ENCODE data around the gene TBC1D19.

TBC1D19 gene

GRCh38 chr4:26700110-26700509, 116.2 kb downstream of the TBC1D19 start:
- FAIRE-seq (no peak), DNase-seq (ENCODE audit: insufficient read length, low spot score) (no peak)
- TF ChIP-seq SPI1 (IDR thresholded peaks at IDR 0.05; ENCODE audit: low read depth, low read length) (no peak), POLR2A (IDR thresholded peaks at IDR 0.05; ENCODE audit: low read depth, low read length) (no peak), POLR2AphosphoS5 (IDR thresholded peaks at IDR 0.05; ENCODE audit: low read depth, low read length) (no peak)

GRCh38 chr4:26701095-26701494, 117.2 kb downstream of the TBC1D19 start:
- DNase-seq (ENCODE audit: insufficient read length, low spot score) (no peak), FAIRE-seq (no peak)
- TF ChIP-seq POLR2A (IDR thresholded peaks at IDR 0.05; ENCODE audit: low read depth, low read length): no peak
- TF ChIP-seq POLR2AphosphoS5 (IDR thresholded peaks at IDR 0.05; ENCODE audit: low read depth, low read length): no peak
- TF ChIP-seq TAF1 (IDR thresholded peaks at IDR 0.05; ENCODE audit: low read depth, low read length): no peak
- no peak for TF ChIP-seq SPI1 (IDR thresholded peaks at IDR 0.05; ENCODE audit: low read depth, low read length)
- no peak for TF ChIP-seq POU2F2 (IDR thresholded peaks at IDR 0.05; ENCODE audit: low read depth, low read length)
- no peak for TF ChIP-seq PAX5 (IDR thresholded peaks at IDR 0.05; ENCODE audit: insufficient read depth, low read length, severe bottlenecking)

- TF ChIP-seq SPI1 (IDR thresholded peaks at IDR 0.05; ENCODE audit: low read depth, low read length) (no peak), POU2F2 (IDR thresholded peaks at IDR 0.05; ENCODE audit: low read depth, low read length) (no peak), POLR2A (IDR thresholded peaks at IDR 0.05; ENCODE audit: low read depth, low read length) (no peak), PAX5 (IDR thresholded peaks at IDR 0.05; ENCODE audit: insufficient read depth, low read length, severe bottlenecking) (no peak), TAF1 (IDR thresholded peaks at IDR 0.05; ENCODE audit: low read depth, low read length) (no peak), POLR2AphosphoS5 (IDR thresholded peaks at IDR 0.05; ENCODE audit: low read depth, low read length) (no peak)
These were observed 117.9 kb downstream of the TBC1D19 start for GRCh38 chr4:26701786-26702227.

GRCh38 chr4:26707342-26707741, 123.5 kb downstream of the TBC1D19 start:
- TF ChIP-seq POLR2AphosphoS5 (IDR thresholded peaks at IDR 0.05; ENCODE audit: low read depth, low read length): no peak
- no peak for TF ChIP-seq POU2F2 (IDR thresholded peaks at IDR 0.05; ENCODE audit: low read depth, low read length)
- no peak for TF ChIP-seq SPI1 (IDR thresholded peaks at IDR 0.05; ENCODE audit: low read depth, low read length)
- TF ChIP-seq POLR2A (IDR thresholded peaks at IDR 0.05; ENCODE audit: low read depth, low read length): no peak
- no peak for TF ChIP-seq PAX5 (IDR thresholded peaks at IDR 0.05; ENCODE audit: insufficient read depth, low read length, severe bottlenecking)
- TF ChIP-seq TAF1 (IDR thresholded peaks at IDR 0.05; ENCODE audit: low read depth, low read length): no peak
- DNase-seq (ENCODE audit: insufficient read length, low spot score) (no peak), FAIRE-seq (no peak)

More at GRCh38 chr4:26701786-26702227, 117.9 kb downstream of the TBC1D19 start:
- FAIRE-seq (no peak), DNase-seq (ENCODE audit: insufficient read length, low spot score) (no peak)

GRCh38 chr4:26709246-26709645, 125.4 kb downstream of the TBC1D19 start:
- DNase-seq (ENCODE audit: insufficient read length, low spot score): no peak
- TF ChIP-seq TAF1 (IDR thresholded peaks at IDR 0.05; ENCODE audit: low read depth, low read length): no peak
- TF ChIP-seq POU2F2 (IDR thresholded peaks at IDR 0.05; ENCODE audit: low read depth, low read length): no peak
- TF ChIP-seq SPI1 (IDR thresholded peaks at IDR 0.05; ENCODE audit: low read depth, low read length): no peak
- FAIRE-seq: no peak

- FAIRE-seq: no peak
- no peak for DNase-seq (ENCODE audit: insufficient read length, low spot score)
- no peak for TF ChIP-seq SPI1 (IDR thresholded peaks at IDR 0.05; ENCODE audit: low read depth, low read length)
These were observed 129.8 kb downstream of the TBC1D19 start for GRCh38 chr4:26713563-26714151.

GRCh38 chr4:26715636-26716242, 131.9 kb downstream of the TBC1D19 start:
- FAIRE-seq (no peak), DNase-seq (ENCODE audit: insufficient read length, low spot score) (no peak)
- TF ChIP-seq POLR2A (IDR thresholded peaks at IDR 0.05; ENCODE audit: low read depth, low read length): no peak
- no peak for TF ChIP-seq POLR2AphosphoS5 (IDR thresholded peaks at IDR 0.05; ENCODE audit: low read depth, low read length)
- peak; percentile 91 for TF ChIP-seq SPI1 (IDR thresholded peaks at IDR 0.05; ENCODE audit: low read depth, low read length)
- no peak for TF ChIP-seq POU2F2 (IDR thresholded peaks at IDR 0.05; ENCODE audit: low read depth, low read length)

GRCh38 chr4:26717332-26717731, 133.4 kb downstream of the TBC1D19 start:
- DNase-seq (ENCODE audit: insufficient read length, low spot score): no peak
- TF ChIP-seq PAX5 (IDR thresholded peaks at IDR 0.05; ENCODE audit: insufficient read depth, low read length, severe bottlenecking): no peak
- no peak for TF ChIP-seq TAF1 (IDR thresholded peaks at IDR 0.05; ENCODE audit: low read depth, low read length)
- TF ChIP-seq POLR2A (IDR thresholded peaks at IDR 0.05; ENCODE audit: low read depth, low read length): no peak
- TF ChIP-seq POU2F2 (IDR thresholded peaks at IDR 0.05; ENCODE audit: low read depth, low read length): no peak
- TF ChIP-seq SPI1 (IDR thresholded peaks at IDR 0.05; ENCODE audit: low read depth, low read length): no peak
- TF ChIP-seq POLR2AphosphoS5 (IDR thresholded peaks at IDR 0.05; ENCODE audit: low read depth, low read length): no peak
- no peak for FAIRE-seq

GRCh38 chr4:26719954-26720552, 136.2 kb downstream of the TBC1D19 start:
- DNase-seq (ENCODE audit: insufficient read length, low spot score) (no peak), FAIRE-seq (no peak)

GRCh38 chr4:26721685-26722084, 137.8 kb downstream of the TBC1D19 start:
- DNase-seq (ENCODE audit: insufficient read length, low spot score) (no peak), FAIRE-seq (no peak)
- TF ChIP-seq PAX5 (IDR thresholded peaks at IDR 0.05; ENCODE audit: insufficient read depth, low read length, severe bottlenecking): no peak
- no peak for TF ChIP-seq POLR2AphosphoS5 (IDR thresholded peaks at IDR 0.05; ENCODE audit: low read depth, low read length)
- TF ChIP-seq POU2F2 (IDR thresholded peaks at IDR 0.05; ENCODE audit: low read depth, low read length): no peak
- TF ChIP-seq SPI1 (IDR thresholded peaks at IDR 0.05; ENCODE audit: low read depth, low read length): no peak
- TF ChIP-seq TAF1 (IDR thresholded peaks at IDR 0.05; ENCODE audit: low read depth, low read length): no peak
- TF ChIP-seq POLR2A (IDR thresholded peaks at IDR 0.05; ENCODE audit: low read depth, low read length): no peak

More at GRCh38 chr4:26719954-26720552, 136.2 kb downstream of the TBC1D19 start:
- TF ChIP-seq POU2F2 (IDR thresholded peaks at IDR 0.05; ENCODE audit: low read depth, low read length) (no peak), TAF1 (IDR thresholded peaks at IDR 0.05; ENCODE audit: low read depth, low read length) (no peak), PAX5 (IDR thresholded peaks at IDR 0.05; ENCODE audit: insufficient read depth, low read length, severe bottlenecking) (no peak), POLR2A (IDR thresholded peaks at IDR 0.05; ENCODE audit: low read depth, low read length) (no peak), SPI1 (IDR thresholded peaks at IDR 0.05; ENCODE audit: low read depth, low read length) (no peak), POLR2AphosphoS5 (IDR thresholded peaks at IDR 0.05; ENCODE audit: low read depth, low read length) (no peak)
